Activated T-cell treated with anti-CD3 and anti-CD28 coated beads, Interleukin-2, amount 50 U/mL, for 72 hours (primary cell): ENCODE data around the gene BCAR3. TPM values are rescaled to one million over a fixed set of nuclear protein-coding genes. Genes with fewer than 3 reads are reported as not detected.
"Not testable (repeated sequence)": the region's sequence is repeated elsewhere in the genome, so short reads cannot be mapped to it uniquely, and the experiment has no call there.

Source experiments
- ATAC-seq, 2 donors: fragments of 150-1000 bp; cut with Tn5 transposase; replicated peaks in 1 of 2; 2 replicates each; pipeline ENCODE4 v1.10.0; 2021; ENCODE audit warnings: moderate library complexity in 2 of 2, mild to moderate bottlenecking in 1 of 2
- DNase-seq, 2 donors: peaks; one replicate each; pipeline ENCODE4 v3.0.0; 2021 to 2022; ENCODE audit warnings: mixed read lengths in 1 of 2
- H3K27ac Mint-ChIP-seq: one replicate; pipeline ENCODE4 v1.8.0; 2022; ENCODE audit warnings: mild to moderate bottlenecking, moderate library complexity, mixed read lengths
- H3K27me3 Mint-ChIP-seq: one replicate; pipeline ENCODE4 v1.8.0; 2022; ENCODE audit warnings: low read depth, mixed read lengths
- H3K36me3 Mint-ChIP-seq, 2 donors: one replicate each; pipeline ENCODE4 v1.8.0; 2022; ENCODE audit warnings: mixed read lengths in 2 of 2, mild to moderate bottlenecking in 1 of 2; ENCODE audit not compliant: insufficient read depth in 2 of 2
- H3K4me1 Mint-ChIP-seq: one replicate; pipeline ENCODE4 v1.8.0; 2022; ENCODE audit warnings: low read depth, mixed read lengths
- H3K4me3 Mint-ChIP-seq, 2 donors: one replicate each; pipeline ENCODE4 v1.8.0; 2022; ENCODE audit warnings: mild to moderate bottlenecking in 2 of 2, mixed read lengths in 2 of 2, moderate library complexity in 2 of 2
- H3K9me3 Mint-ChIP-seq, 2 donors: one replicate each; pipeline ENCODE4 v1.8.0; 2022; ENCODE audit warnings: mixed read lengths in 2 of 2
- total RNA-seq, 2 donors: library from RNA; stranded (reverse); gene quantifications; one replicate each; pipeline ENCODE4 v1.2.3, GENCODE V29; 2022

The BCAR3 gene
- total RNA-seq, 2 donors from 2014 or later: 3.1 to 3.2 TPM

DNA sequence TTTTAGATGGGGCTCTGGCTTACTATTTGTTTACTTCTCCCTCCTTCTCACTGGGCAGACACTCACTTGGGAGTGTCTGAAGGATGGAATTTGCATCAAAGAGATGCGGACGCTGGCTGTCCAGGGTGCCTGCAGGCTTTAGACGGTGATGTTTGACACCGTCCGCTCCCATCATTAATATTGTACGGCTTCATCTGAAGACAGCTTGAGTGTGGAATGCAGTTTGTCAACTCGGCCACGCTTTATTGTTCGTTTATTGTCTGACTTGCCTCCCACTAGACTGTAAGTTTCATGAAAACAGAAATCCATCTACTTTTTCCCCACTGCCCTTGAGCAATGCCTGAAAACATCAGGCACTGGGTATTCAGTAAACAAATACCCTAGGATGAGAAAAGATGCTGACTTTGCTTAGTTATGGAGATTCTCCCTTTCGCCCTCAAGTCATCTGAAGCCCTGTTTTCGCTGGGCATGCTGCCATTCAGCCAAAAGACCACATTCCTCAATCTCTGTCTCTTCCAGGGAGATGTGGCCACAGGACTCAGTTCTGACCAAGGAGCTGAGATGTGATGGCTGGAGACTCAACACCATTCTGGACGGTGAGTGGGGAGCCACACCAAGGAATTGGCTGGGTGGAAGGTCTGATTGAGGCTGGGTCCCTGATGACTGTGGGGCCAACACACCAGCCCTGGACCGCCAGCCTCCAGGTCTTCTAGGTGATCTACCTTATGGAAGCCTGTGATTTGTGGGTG is 87.6 kb downstream of the BCAR3 start:
- H3K36me3 Mint-ChIP-seq: no peaks in the 10 kb centered on the region
- no peak for DNase-seq
- H3K27me3 Mint-ChIP-seq: peaks cover 45% of the 10 kb centered on the region
- ATAC-seq: no peak
- H3K27ac Mint-ChIP-seq: no peak overlapping the region
- peaks cover 20% of the 10 kb centered on the region for H3K4me1 Mint-ChIP-seq
- H3K4me3 Mint-ChIP-seq: no peak overlapping the region
- H3K9me3 Mint-ChIP-seq: no peaks in the 10 kb centered on the region

DNA sequence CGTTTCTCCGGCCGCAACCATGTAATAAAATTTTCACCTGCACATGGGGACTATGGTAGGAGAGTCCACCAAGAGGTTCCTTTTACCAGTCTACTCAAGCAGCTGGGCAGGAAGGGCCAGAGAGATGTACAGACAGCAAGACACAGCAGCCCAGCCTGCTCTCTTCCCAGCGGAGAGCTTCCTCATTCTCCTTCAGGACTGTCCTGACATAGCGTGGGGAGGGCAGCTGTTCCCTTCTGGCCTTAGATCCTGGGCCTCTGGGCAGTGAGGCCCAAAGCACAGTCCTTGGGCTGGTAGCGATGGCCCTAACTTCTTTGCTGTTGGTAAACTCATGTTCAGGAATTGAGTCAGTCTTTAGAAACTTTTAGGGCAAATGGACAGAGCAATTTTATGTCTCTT is 89.1 kb downstream of the BCAR3 start:
- DNase-seq (no peak), ATAC-seq (no peak)
- peaks cover 41% of the 10 kb centered on the region for H3K27me3 Mint-ChIP-seq
- H3K9me3 Mint-ChIP-seq: no peaks in the 10 kb centered on the region
- H3K4me1 Mint-ChIP-seq: peaks cover 32% of the 10 kb centered on the region
- no peak overlapping the region for H3K27ac Mint-ChIP-seq
- H3K4me3 Mint-ChIP-seq: no peak overlapping the region
- no peaks in the 10 kb centered on the region for H3K36me3 Mint-ChIP-seq

DNA sequence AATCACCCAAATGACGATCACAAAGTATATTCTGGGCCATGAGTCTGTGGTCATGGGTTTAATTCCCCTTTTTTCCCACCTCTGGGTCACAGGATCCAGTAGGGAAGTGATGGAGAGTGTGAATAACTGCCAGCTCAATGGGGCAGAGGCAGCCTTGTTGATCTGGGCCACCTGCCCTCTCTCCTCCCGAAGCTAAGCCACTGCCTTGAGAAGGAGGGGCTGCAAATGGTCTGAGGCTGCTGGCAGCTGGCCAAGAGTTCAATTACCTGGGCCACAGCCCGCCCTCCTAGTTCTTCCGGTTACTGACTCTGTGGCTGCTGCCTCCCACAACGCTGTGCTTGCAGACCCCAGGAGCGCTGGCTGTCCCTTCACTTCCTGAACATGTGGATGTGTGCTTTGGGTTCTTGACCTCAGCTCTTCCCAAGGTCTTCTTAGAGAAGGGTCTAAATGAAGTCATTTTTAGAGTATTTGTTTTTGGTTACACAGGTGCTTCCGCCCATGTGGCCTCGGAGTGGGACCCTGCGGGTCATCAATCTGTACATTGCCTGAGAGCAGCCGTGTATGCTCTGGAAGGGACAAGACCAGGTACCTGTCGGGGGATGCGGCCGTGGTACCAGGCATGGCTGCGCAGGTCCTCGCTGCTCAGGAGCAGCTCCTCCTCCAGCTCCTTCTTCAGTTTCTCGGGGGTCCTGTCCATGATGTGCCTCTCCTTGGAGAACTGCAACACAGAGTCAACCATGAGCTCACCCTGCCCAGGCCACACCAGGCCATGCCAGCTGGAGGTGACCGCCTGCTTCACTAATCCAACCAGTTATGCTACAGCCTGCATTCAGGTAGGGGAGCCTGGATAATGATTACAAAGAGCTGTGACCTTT is 89.7 kb downstream of the BCAR3 start:
- ATAC-seq: peak; percentile 42 to 53
- Mint-ChIP-seq H3K27ac (no peak overlapping the region), H3K4me3 (peak overlapping the region in 1 of 2 donors; percentile 49), H3K27me3 (peaks cover 40% of the 10 kb centered on the region), H3K36me3 (no peaks in the 10 kb centered on the region), H3K4me1 (peaks cover 32% of the 10 kb centered on the region), H3K9me3 (no peaks in the 10 kb centered on the region)
- peak; percentile 16 to 36 for DNase-seq

DNA sequence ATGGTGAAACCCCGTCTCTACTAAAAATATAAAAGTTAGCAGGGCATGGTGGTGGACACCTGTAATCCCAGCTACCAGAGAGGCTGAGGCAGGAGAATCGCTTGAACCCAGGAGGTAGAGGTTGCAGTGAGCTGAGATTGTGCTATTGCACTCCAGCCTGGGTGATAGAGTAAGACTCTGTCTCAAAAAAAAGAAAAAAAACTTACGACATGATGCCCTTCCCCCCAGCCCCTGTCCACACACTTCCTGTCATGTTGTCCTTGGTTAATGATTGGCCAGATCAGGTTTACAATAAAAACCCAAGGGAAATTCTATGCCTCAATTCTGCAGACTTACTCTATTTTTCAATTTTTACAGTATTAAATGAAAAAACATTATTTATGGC is 90.4 kb downstream of the BCAR3 start:
- H3K4me3 Mint-ChIP-seq, DNase-seq, H3K9me3 Mint-ChIP-seq, H3K27ac Mint-ChIP-seq, H3K36me3 Mint-ChIP-seq, ATAC-seq: not testable (repeated sequence)
- peaks cover 35% of the 10 kb centered on the region for H3K27me3 Mint-ChIP-seq
- H3K4me1 Mint-ChIP-seq: peaks cover 32% of the 10 kb centered on the region

DNA sequence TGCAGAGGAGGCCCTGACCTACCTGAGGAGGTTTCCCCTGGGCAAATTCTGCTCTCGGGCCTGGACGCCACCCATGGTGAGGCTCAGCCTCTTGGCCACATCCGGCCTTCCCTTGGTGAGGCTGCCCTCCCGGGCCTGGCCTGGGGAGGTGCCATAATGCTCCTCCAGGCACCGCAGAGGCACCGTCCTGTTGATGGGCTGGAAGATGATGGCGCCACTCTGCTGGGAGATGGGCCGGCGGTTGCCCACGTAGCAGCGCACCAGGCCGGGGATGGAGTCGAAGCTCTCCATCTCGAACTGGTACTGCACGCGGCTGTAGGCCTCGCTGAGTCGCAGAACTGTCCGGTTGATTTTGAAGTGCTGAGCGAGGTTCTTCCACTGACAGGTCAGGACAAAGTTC is 92.7 kb downstream of the BCAR3 start:
- no peaks in the 10 kb centered on the region for H3K36me3 Mint-ChIP-seq
- DNase-seq: no peak
- no peak overlapping the region for H3K27ac Mint-ChIP-seq
- H3K4me3 Mint-ChIP-seq: no peak overlapping the region
- no peak for ATAC-seq
- no peaks in the 10 kb centered on the region for H3K9me3 Mint-ChIP-seq
- peaks cover 19% of the 10 kb centered on the region for H3K27me3 Mint-ChIP-seq
- H3K4me1 Mint-ChIP-seq: peaks cover 32% of the 10 kb centered on the region

DNA sequence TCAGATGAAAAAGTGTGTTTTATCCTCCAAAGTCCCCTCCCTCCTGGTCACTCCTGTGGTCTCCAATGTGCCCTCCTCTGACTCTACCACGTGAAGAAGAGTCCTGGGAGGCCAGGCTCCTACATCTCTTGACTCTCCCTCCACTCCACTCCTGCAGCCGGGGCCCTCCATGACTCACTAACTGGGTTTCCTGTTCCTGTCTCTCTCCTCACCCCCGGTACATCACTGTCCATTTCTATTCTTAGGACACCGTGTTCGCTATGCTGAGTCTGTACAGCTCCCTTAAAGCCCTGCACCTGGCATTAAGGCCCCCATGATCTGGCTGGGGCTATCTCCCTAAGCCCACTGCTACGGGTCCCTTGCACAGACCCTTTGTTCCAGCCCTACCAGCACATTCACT is 93.4 kb downstream of the BCAR3 start:
- Mint-ChIP-seq H3K27me3 (peaks cover 19% of the 10 kb centered on the region), H3K9me3 (no peaks in the 10 kb centered on the region), H3K27ac (no peak overlapping the region), H3K4me1 (peaks cover 32% of the 10 kb centered on the region), H3K4me3 (no peak overlapping the region), H3K36me3 (no peaks in the 10 kb centered on the region)
- DNase-seq (peak; percentile 6 to 12), ATAC-seq (no peak)

DNA sequence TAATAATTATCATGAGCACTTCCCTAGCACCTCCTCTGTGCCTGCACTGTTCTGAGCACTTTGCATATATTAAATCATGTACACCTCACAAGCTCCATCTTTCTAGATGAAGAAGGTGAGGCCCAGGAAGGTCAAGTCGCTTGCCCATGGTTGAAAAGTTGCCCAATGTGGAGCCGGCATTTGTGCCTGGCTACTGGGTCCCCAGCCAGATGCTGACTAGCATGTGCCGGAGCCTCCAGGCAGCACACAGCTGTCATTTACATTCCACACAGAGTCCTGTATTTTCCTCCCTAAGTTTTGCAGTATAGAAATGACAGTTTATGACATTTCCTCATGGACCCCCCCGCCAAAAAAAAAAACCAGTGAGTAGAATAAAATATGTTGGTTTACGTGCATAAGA is 94.3 kb downstream of the BCAR3 start:
- no peak overlapping the region for H3K27ac Mint-ChIP-seq
- H3K27me3 Mint-ChIP-seq: peaks cover 15% of the 10 kb centered on the region
- H3K36me3 Mint-ChIP-seq: no peaks in the 10 kb centered on the region
- peaks cover 32% of the 10 kb centered on the region for H3K4me1 Mint-ChIP-seq
- ATAC-seq (no peak), DNase-seq (no peak)
- no peak overlapping the region for H3K4me3 Mint-ChIP-seq
- no peaks in the 10 kb centered on the region for H3K9me3 Mint-ChIP-seq

DNA sequence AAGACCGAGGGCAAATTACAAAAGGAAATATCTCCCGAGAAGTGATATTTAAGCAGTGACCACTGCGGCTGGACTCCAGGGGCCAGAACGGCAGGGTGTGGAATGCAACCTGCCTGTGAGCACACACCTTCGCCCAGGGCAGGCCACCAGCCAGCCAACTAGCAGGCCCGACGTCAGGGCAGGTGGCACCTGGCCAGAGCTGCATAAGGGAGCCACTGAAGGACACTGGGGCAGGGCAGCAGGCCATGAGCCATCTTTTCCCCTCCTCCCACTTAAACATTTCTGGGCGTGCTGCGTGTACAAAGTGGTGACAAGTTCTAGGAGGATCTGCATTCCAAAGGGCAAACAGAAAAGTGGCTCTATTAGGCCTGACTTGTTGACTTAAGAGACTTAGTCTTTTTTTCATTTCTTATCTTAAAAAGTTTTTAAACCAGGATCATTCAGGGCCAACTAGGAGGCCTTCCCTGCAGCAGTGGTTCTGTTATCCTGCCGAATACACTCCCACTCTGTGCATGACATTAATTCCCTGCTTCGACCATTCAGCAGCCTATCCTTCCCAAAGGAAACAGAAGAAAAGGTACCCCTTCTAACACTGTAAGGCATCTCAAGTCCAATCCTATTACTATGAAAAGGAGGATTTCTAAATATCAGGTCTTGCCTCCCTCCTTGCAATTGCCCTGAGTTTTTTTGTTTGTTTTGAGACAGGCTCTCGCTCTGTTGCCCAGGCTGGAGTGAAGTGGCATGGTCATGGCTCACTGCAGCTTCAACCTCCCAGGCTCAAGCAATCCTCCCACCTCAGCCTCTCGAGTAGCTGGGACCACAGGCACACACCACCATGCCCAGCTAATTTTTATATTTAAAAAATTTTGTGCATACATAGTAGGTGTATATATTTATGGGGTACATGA is 96.3 kb downstream of the BCAR3 start:
- H3K36me3 Mint-ChIP-seq: no peaks in the 10 kb centered on the region

DNA sequence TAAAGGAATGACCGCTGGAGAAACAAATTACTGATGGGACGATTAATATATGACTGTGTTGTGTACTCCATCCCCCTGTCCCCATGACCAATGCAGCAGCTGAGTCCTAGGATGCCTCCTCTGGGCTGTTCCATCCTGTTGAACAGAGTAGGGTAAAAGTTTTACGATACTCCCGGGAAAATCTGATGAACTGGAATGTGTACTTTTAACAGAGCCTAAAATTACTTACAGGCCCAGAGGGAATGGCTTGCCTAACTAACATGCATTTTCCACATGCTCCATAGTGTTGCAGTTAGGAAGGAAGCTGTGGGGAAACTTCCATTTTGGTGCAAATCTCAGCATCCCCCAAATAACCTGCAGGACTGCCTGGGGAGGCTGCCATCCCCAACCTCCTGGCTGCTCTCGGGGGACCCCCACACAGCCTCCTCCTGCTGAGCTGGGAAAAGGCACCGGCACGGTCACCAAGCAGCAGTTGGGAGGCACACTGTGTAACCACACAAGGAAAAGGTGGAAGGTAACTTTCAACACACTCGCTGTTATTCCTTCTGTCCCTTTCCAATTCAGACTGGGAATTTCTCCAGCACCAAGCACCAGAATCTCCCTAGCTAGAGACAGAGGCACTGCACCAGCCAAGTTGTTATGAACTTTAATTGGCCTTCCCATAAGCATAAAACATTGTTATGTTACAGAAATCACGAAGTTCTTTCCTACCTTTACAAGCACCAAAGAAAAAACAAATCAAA is 97.2 kb downstream of the BCAR3 start:
- Mint-ChIP-seq H3K36me3 (no peaks in the 10 kb centered on the region), H3K4me3 (no peak overlapping the region), H3K9me3 (no peaks in the 10 kb centered on the region), H3K27ac (no peak overlapping the region), H3K4me1 (peaks cover 14% of the 10 kb centered on the region), H3K27me3 (peaks cover 3% of the 10 kb centered on the region)
- DNase-seq (no peak), ATAC-seq (no peak)

More for the DNA sequence above, 96.3 kb downstream of the BCAR3 start:
- peaks cover 7% of the 10 kb centered on the region for H3K27me3 Mint-ChIP-seq
- DNase-seq: no peak
- H3K4me1 Mint-ChIP-seq: peaks cover 18% of the 10 kb centered on the region
- no peak overlapping the region for H3K27ac Mint-ChIP-seq
- H3K9me3 Mint-ChIP-seq: no peaks in the 10 kb centered on the region
- H3K4me3 Mint-ChIP-seq: no peak overlapping the region
- ATAC-seq: no peak

DNA sequence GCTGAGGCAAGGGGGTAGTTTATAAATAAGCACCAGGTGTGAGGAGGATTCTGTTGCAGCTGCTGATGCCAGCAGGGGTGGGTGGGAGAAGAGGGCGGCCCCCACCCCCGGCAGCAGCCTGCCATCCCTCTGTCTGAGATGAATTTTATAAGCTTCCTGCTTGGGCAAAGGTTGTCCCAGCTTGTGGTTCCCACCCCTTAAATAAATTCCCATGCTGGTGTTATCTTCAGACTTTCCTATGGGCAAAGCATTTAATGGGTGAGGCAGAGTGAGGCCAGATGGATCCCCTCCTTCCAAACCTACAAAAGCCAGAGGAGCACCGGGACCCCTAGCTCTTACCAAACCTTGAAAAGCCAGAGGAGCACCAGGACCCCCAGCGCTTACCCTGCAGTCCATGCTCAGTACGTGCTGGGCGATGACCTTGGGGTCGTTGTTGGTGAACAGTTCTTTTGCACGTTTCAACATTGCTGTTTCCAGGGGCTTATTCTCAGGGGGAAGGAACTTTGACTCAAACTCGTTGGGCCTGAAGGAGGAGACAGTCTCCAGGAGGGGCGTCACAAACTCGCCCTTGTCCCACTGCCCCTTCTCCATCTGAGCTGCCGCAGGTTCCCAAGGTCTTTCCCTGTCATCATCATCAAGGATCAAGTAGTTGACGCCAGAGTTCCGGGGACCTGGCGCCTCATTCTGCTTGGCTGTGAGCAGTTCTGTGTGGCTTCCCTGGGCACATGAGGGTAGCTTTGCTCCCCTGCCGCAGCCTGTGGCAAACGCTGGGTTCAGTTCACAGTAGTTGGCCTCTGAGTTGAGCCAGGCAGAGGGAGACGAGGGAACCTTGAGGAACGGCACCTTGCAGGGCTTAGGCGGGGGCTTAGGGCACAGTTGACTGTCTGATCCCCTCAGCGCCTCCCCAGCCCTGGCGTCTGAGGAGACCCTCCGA is 99.5 kb downstream of the BCAR3 start:
- no peaks in the 10 kb centered on the region for H3K9me3 Mint-ChIP-seq
- no peak for ATAC-seq
- no peaks in the 10 kb centered on the region for H3K4me1 Mint-ChIP-seq

DNA sequence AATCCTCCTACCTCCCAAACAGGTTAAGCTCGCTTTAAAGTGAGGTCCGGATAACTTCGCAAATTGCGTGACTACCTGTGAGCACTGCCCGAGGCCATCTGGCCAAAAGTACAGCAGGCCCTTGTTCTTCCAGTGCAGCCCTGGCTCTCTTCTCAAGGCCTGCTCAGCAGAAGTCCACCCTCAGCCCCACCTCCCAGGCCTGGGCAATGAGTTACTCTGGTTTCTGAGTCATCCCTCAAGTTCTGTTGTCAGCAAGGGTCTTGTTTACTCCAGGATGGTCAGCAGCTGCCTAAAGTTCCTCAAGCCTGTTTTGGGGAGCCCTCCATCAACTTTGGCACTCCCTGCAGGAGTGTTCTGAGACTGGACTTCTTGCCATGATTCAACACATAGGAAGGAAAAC is 101.7 kb downstream of the BCAR3 start:
- no peaks in the 10 kb centered on the region for H3K36me3 Mint-ChIP-seq
- H3K27me3 Mint-ChIP-seq: no peaks in the 10 kb centered on the region
- DNase-seq (no peak), ATAC-seq (no peak)
- no peaks in the 10 kb centered on the region for H3K4me1 Mint-ChIP-seq
- no peaks in the 10 kb centered on the region for H3K9me3 Mint-ChIP-seq
- no peak overlapping the region for H3K4me3 Mint-ChIP-seq
- no peak overlapping the region for H3K27ac Mint-ChIP-seq

More for the DNA sequence above, 99.5 kb downstream of the BCAR3 start:
- Mint-ChIP-seq H3K27me3 (no peaks in the 10 kb centered on the region), H3K4me3 (no peak overlapping the region), H3K27ac (no peak overlapping the region), H3K36me3 (no peaks in the 10 kb centered on the region)
- no peak for DNase-seq
